ENCODE measurements around the gene FIBP.

The FIBP gene

DNA sequence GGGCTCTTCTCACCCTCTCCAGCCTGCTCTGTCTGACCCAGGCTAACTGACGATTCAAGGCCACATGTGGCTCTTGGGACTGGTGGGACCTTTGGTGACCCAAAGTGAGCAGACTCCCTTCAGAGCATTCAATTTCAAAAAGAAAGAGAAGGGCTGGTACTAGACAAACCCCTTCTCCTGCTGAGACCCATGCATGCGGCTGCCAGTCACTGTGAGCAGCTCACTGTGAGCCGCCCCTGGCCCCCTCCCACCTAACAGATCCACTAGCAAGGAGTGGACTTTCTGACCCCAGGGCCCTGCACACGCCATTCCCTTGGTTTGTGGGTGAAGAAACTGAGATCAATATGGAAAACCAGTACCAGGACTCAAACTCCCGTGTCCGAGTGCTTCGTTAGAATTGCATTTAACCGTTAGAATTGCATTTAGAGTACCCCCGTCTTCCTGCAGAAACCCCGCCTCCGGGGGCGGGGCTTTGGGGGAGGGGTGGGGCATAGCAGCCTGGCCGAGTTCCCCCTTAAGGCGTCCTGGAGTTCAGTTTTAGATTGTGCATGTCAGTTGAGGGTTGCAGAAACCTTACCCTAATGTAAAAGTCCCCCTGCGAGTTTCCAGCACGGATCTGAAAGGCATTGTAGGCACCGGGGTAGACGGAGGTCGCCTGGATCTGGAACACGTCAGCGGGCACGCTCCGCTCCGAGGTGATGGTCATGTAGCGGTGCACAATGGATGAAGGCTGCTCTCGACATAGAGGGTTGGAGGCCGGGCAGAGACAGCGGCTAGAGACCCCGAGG is 20.8 kb downstream of the FIBP start:
- H3K36me3 ChIP-seq (ENCODE audit: insufficient read depth, low read length), result peaks cover 43% of the 10 kb centered on the region
- H3K9me3 ChIP-seq (ENCODE audit: low read length), result no peaks in the 10 kb centered on the region
- no peak overlapping the region for H2AFZ ChIP-seq (ENCODE audit: low read depth, low read length)
- peaks cover 13% of the 10 kb centered on the region for H3K4me1 ChIP-seq (ENCODE audit: insufficient read depth, low read length)
- H3K4me3 ChIP-seq (ENCODE audit: low read length), result no peak overlapping the region
- H3K27me3 ChIP-seq (ENCODE audit: insufficient read depth, low read length), result no peaks in the 10 kb centered on the region

DNA sequence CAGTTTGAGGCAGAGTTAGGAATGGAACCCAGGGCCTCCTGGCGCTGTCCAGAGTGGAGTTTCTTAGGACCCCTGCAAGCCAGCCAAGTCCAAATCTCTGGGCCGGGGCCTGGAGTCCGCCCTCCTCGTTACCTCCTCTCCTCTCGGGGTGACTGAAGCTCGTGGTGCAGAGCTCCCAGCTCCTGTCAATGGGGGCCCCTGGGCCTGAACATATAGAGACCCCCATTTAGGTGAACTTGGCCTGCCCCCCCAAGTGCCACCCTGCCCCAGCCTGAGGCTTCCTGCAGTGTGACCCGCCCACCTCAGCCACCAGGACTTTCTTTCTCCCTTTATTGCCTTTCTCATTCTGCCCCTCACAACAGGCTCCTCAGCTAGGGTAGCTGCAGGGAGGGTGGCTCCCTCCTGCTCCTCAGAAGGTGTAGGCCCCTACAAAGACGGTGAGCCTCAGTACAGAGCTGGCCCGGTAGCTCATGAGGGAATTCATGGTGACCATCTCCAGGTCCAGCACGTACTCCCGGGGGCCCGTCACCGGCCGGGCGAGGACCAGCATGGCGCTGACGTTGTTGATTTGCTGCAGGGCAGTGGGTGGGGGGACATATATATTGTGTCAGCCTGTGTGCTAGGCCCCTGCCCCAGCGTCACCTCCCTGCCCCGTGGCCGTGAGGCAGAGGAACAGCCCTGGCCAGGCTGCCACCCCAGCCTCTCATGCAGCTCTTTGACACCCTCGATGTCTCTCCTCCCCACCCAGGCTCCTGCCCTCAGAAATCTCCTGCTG is 21.6 kb downstream of the FIBP start:
- peaks cover 51% of the 10 kb centered on the region for H3K36me3 ChIP-seq (ENCODE audit: insufficient read depth, low read length)
- H3K9me3 ChIP-seq (ENCODE audit: low read length), result no peaks in the 10 kb centered on the region
- H3K4me1 ChIP-seq (ENCODE audit: insufficient read depth, low read length), result peaks cover 16% of the 10 kb centered on the region
- no peak overlapping the region for H2AFZ ChIP-seq (ENCODE audit: low read depth, low read length)
- no peaks in the 10 kb centered on the region for H3K27me3 ChIP-seq (ENCODE audit: insufficient read depth, low read length)
- no peak overlapping the region for H3K4me3 ChIP-seq (ENCODE audit: low read length)

DNA sequence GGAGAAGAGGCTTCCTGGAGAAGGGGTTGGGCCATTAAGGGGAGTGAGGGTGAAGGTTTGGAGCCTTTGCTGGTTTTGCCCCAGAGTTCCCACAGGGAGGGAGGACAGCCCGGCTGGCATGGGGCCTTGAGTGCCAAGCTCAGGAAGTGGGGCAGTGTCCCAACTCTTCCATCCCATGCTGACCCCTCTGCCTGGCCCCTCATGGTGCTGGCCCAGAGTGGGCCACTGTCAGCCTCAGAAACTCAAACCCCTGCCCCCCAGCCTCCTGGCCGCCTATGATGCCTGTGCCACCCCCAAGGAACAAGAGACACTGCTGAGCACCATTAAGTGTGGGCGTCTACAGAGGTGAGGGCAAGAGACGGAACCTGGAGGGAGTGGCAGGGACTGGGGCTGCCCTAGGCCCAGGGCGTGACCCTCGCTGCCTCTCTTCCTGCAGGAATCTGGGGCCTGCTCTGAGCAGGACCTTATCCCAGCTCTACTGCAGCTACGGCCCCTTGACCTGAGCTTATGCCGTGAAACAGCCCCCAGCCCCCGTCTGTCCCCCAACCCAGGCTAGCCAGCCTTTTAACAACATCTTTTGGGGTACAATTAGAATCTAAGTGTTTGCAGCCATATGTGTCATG is 22.6 kb downstream of the FIBP start:
- H3K4me1 ChIP-seq (ENCODE audit: insufficient read depth, low read length), result peaks cover 19% of the 10 kb centered on the region
- H3K27me3 ChIP-seq (ENCODE audit: insufficient read depth, low read length), result no peaks in the 10 kb centered on the region
- H2AFZ ChIP-seq (ENCODE audit: low read depth, low read length), result no peak overlapping the region
- H3K4me3 ChIP-seq (ENCODE audit: low read length), result no peak overlapping the region
- peaks cover 56% of the 10 kb centered on the region for H3K36me3 ChIP-seq (ENCODE audit: insufficient read depth, low read length)
- no peaks in the 10 kb centered on the region for H3K9me3 ChIP-seq (ENCODE audit: low read length)

DNA sequence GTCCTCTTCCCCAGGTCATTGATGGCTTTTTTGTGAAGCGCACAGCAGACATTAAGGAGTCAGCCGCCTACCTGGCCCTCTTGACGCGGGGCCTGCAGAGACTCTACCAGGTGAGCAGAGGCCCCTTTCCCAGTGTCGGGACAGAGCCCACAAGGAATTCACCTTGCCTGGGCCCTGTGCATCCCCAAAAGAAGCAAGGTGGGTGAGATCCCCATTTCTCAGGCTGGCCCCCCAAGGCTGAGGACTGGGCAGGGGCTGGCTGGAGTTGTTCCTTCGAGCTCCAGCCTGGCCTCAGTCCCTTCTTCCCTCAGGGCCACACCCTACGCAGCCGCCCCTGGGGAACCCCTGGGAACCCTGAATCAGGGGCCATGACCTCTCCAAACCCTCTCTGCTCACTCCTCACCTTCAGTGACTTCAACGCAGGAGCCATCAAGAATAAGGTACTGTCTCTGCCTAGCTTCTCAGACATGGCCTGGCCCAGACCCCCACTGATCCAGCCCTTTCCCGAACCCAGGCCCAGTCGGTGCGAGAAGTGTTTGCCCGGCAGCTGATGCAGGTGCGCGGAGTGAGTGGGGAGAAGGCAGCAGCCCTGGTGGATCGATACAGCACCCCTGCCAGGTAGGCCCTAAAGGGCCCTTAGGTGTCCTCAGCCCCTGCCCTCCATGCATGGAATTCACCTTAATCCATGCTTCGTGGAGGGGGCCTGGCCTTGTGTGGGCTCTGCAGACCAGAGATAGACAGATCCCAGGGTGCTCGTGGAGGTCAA is 23.4 kb downstream of the FIBP start:
- peaks cover 56% of the 10 kb centered on the region for H3K36me3 ChIP-seq (ENCODE audit: insufficient read depth, low read length)

DNA sequence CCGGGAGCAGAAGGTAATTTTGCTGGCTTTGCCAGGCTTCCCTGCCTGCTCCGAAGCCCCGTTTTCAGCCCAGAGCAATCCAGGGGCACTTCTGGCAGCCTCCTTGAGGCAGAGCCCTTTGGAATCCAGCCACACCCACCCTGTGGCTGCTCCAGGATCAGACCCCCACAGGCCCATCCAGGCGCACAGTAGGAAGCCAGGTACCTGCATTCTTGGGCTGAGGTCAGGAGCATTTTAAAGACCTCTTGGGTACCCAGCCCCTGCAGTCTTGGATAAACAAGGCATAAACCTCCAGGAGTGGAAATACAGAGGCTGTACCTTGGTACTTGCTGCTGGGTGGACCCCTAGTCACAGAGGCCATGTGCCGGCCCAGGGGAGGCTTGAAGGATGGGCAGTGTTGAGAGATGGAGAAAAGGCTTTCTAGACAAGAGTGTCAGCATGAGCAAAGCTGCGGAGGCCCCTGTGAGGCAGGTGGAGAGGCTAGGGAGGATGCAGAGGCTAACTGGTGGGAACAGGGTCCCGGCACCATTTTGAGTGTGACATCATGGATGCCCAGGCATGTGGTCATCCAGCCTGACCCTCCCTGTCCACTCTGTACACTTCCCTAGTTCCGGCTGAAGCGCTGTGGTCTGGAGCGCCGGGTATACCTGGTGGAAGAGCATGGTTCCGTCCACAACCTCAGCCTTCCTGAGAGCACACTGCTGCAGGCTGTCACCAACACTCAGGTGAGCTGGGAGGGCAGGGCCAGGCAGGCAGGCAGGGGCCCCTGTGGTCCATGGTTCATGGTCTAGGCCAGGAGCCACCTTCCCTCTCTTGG is 24.2 kb downstream of the FIBP start:
- Histone ChIP-seq H3K9me3 (ENCODE audit: low read length) (no peaks in the 10 kb centered on the region), H3K36me3 (ENCODE audit: insufficient read depth, low read length) (peaks cover 56% of the 10 kb centered on the region), H3K4me1 (ENCODE audit: insufficient read depth, low read length) (peaks cover 12% of the 10 kb centered on the region), H3K4me3 (ENCODE audit: low read length) (no peak overlapping the region), H2AFZ (ENCODE audit: low read depth, low read length) (no peak overlapping the region), H3K27me3 (ENCODE audit: insufficient read depth, low read length) (no peaks in the 10 kb centered on the region)

More for the DNA sequence above, 23.4 kb downstream of the FIBP start:
- H3K9me3 ChIP-seq (ENCODE audit: low read length), result no peaks in the 10 kb centered on the region
- H3K27me3 ChIP-seq (ENCODE audit: insufficient read depth, low read length), result no peaks in the 10 kb centered on the region
- peaks cover 15% of the 10 kb centered on the region for H3K4me1 ChIP-seq (ENCODE audit: insufficient read depth, low read length)
- H3K4me3 ChIP-seq (ENCODE audit: low read length), result no peak overlapping the region
- no peak overlapping the region for H2AFZ ChIP-seq (ENCODE audit: low read depth, low read length)

DNA sequence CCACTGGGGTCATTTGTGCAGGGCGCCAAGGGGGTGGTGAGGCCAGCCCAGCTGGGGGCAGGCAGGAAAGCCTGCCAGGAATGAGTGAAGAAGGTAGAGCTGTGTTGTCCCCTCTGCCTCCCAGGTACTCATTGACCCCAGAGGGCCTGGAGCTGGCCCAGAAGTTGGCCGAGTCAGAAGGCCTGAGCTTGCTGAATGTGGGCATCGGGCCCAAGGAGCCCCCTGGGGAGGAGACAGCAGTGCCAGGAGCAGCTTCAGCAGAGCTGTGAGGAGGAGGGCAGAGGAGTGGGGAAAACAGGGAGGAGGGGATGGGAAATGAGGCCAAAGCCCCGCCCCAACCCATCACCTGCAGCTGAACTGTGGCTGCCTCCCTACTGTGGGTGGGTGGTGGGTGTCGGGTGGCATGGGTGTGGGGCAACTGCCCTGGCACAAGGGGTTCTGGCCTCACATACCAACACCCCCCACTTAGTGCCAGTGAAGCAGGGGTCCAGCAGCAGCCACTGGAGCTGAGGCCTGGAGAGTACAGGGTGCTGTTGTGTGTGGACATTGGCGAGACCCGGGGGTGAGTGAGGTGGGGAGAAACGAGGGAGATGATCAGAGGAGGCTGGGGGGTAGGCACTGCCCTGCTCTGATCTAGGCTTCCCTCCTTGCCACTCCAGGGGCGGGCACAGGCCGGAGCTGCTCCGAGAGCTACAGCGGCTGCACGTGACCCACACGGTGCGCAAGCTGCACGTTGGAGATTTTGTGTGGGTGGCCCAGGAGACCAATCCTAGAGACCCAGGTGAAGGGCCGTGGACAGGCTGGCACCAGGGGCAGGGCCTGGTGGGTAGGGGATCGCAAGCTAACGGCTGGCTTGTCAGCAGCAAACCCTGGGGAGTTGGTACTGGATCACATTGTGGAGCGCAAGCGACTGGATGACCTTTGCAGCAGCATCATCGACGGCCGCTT is 25.1 kb downstream of the FIBP start:
- H3K4me3 ChIP-seq (ENCODE audit: low read length), result no peak overlapping the region
- no peak overlapping the region for H2AFZ ChIP-seq (ENCODE audit: low read depth, low read length)
- H3K36me3 ChIP-seq (ENCODE audit: insufficient read depth, low read length), result peaks cover 56% of the 10 kb centered on the region
- H3K27me3 ChIP-seq (ENCODE audit: insufficient read depth, low read length), result no peaks in the 10 kb centered on the region
- H3K9me3 ChIP-seq (ENCODE audit: low read length), result no peaks in the 10 kb centered on the region
- peaks cover 19% of the 10 kb centered on the region for H3K4me1 ChIP-seq (ENCODE audit: insufficient read depth, low read length)

DNA sequence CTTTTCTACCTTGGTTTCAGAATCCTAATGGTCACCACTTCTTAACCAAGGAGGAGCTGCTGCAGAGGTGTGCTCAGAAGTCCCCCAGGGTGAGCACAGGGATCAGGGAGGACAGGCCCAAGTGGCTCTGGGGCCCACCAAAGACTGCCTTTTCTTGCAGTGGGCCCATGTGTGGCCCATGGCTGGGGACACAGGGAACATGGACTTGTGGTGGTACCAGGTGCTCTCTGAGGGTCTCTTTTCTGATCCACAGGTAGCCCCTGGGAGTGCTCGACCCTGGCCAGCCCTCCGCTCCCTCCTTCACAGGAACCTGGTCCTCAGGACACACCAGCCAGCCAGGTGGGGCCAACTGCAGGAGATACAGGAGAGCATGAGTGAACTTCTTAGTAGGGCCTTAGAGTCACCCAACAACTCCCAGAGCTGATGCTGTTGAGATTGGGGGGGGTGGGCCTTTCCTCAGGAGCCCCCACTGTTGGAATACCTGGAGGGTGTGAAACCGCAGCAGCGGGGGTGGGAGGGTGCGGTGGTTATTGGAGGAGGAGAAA is 26.0 kb downstream of the FIBP start:
- H3K4me1 ChIP-seq (ENCODE audit: insufficient read depth, low read length), result peaks cover 19% of the 10 kb centered on the region
- H3K9me3 ChIP-seq (ENCODE audit: low read length), result no peaks in the 10 kb centered on the region
- no peaks in the 10 kb centered on the region for H3K27me3 ChIP-seq (ENCODE audit: insufficient read depth, low read length)
- H2AFZ ChIP-seq (ENCODE audit: low read depth, low read length), result no peak overlapping the region
- H3K36me3 ChIP-seq (ENCODE audit: insufficient read depth, low read length), result peaks cover 56% of the 10 kb centered on the region
- no peak overlapping the region for H3K4me3 ChIP-seq (ENCODE audit: low read length)

DNA sequence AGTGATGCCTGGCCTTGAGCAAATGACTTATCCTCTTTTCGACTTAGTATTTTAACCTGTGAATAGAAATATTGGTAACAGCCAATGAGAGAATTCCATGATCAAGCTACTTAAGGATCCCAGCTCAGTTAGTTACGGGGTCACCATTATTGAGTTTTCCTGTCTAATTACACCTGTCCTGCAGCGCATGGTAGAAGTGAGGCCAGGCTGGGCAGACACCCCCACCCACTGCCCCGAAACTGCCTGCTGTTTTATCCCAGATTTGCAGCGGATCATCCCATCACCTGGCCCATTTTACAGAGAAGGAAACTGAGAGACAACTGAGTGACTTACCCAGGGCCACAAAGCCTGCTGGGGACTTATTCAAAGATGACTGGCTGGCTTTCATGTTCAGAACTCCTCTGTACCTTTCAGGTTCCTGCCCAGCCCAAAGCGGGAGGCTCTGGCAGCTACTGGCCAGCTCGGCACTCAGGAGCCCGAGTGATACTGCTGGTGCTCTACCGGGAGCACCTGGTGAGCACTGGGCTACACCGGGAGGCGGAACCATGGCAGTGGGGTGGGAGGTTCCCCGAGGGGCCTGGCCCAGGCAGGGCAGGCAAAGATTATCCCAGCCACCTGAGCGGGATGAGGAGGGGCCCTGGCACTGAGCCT is 26.6 kb downstream of the FIBP start:
- Histone ChIP-seq H2AFZ (ENCODE audit: low read depth, low read length) (no peak overlapping the region), H3K4me3 (ENCODE audit: low read length) (peak overlapping the region; percentile 92), H3K36me3 (ENCODE audit: insufficient read depth, low read length) (peaks cover 51% of the 10 kb centered on the region), H3K27me3 (ENCODE audit: insufficient read depth, low read length) (no peaks in the 10 kb centered on the region), H3K9me3 (ENCODE audit: low read length) (no peaks in the 10 kb centered on the region), H3K4me1 (ENCODE audit: insufficient read depth, low read length) (peaks cover 20% of the 10 kb centered on the region)

DNA sequence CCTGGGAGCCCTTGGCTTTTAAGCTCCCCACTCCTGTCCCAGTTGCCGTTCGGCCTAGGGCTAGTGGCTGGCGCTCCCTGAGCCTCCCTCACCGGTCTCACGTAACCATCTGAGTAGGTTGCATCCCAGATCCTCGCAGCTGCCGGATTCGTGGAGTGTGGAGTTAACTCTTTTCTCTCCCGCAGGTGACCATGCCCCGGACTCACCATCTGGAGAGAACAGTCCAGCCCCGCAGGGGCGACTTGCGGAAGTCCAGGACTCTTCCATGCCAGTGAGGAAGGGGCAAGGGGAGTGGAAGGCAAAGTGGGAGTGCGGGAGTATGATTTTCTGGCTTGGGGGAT is 27.1 kb downstream of the FIBP start:
- no peaks in the 10 kb centered on the region for H3K9me3 ChIP-seq (ENCODE audit: low read length)
- H3K4me3 ChIP-seq (ENCODE audit: low read length), result peak overlapping the region; percentile 92
- no peaks in the 10 kb centered on the region for H3K27me3 ChIP-seq (ENCODE audit: insufficient read depth, low read length)
- peaks cover 54% of the 10 kb centered on the region for H3K36me3 ChIP-seq (ENCODE audit: insufficient read depth, low read length)
- peaks cover 25% of the 10 kb centered on the region for H3K4me1 ChIP-seq (ENCODE audit: insufficient read depth, low read length)
- H2AFZ ChIP-seq (ENCODE audit: low read depth, low read length), result no peak overlapping the region

DNA sequence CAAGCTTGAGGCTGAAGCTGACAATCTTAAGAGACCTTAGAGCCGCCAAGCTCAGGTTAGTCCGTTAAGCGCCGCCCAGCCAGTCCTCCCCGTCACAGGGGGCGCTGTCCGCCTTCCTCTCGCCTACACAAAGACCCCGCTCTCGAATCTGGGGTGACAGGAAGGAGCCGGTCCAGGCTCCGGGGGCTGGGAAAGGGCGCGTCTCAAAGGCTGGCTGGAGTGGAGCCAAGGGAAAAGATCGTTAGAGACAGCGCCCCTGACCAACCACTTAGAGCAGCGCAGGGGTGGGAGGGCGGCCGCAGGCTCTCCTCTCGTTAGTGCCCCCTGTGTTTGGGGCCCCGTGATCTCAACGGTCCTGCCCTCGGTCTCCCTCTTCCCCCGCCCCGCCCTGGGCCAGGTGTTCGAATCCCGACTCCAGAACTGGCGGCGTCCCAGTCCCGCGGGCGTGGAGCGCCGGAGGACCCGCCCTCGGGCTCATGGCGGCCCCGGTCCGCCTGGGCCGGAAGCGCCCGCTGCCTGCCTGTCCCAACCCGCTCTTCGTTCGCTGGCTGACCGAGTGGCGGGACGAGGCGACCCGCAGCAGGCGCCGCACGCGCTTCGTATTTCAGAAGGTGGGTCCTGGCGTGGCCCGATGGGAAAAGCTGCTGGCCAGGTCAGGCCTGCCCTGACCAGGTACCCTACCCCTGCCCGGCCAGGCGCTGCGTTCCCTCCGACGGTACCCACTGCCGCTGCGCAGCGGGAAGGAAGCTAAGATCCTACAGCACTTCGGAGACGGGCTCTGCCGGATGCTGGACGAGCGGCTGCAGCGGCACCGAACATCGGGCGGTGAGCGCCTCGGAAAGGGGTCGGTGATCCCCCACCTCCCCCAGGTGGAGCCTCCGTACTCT is 27.8 kb downstream of the FIBP start, which contains the start of gene MUS81:
Gene MUS81 (plus strand): TSS at position 156 of the 887 bp plus-strand sequence. CDS start 321 bp downstream, at position 477.
- Histone ChIP-seq H3K36me3 (ENCODE audit: insufficient read depth, low read length) (peaks cover 54% of the 10 kb centered on the region), H3K9me3 (ENCODE audit: low read length) (no peaks in the 10 kb centered on the region), H3K4me1 (ENCODE audit: insufficient read depth, low read length) (peaks cover 29% of the 10 kb centered on the region), H2AFZ (ENCODE audit: low read depth, low read length) (no peak within 1 kb of the TSS), H3K4me3 (ENCODE audit: low read length) (peak within 1 kb of the TSS; percentile 92), H3K27me3 (ENCODE audit: insufficient read depth, low read length) (no peaks in the 10 kb centered on the region)
